Measurements from ENCODE around the gene TMBIM6. TPM values are rescaled to one million over a fixed set of nuclear protein-coding genes. Genes with fewer than 3 reads are reported as not detected.
"Not testable (repeated sequence)": the region's sequence is repeated elsewhere in the genome, so short reads cannot be mapped to it uniquely, and the experiment has no call there.

Gene TMBIM6
- total and polyA plus RNA-seq, 3 experiments from 2014 or later: 443 to 1,008 (median 449) TPM

GRCh38 chr12:49708851-49709250 lies 32.5 kb upstream of the TMBIM6 start:
- Histone ChIP-seq H3K27ac (ENCODE audit: low read depth, low read length) (no peak overlapping the region), H3K4me1 (ENCODE audit: insufficient read depth, low read length) (peaks cover 30% of the 10 kb centered on the region), H3K36me3 (ENCODE audit: insufficient read depth, low read length) (no peaks in the 10 kb centered on the region), H3K4me3 (ENCODE audit: low read length) (no peak overlapping the region), H3K9me3 (ENCODE audit: low read length) (no peaks in the 10 kb centered on the region), H3K27me3 (ENCODE audit: insufficient read depth, low read length, poor library complexity, severe bottlenecking) (no peaks in the 10 kb centered on the region)
- Mint-ChIP-seq H3K4me1 (peaks cover 25 to 30% (median 28%) of the 10 kb centered on the region in 3 donors), H3K27ac (no peak overlapping the region), H3K9me3 (no peaks in the 10 kb centered on the region), H3K27me3 (peaks cover 9 to 14% of the 10 kb centered on the region in 2 donors), H3K36me3 (peaks cover 0 to 3% (median 0%) of the 10 kb centered on the region in 3 donors), H3K4me3 (peak overlapping the region in 1 of 7 donors; percentile 9)
- ChIA-PET POLR2A (interaction anchor here (0.9 to 1.1 kb wide), 2 partner anchors 32 to 67 kb away, joined by 3 read pairs; partner anchors contain the start of gene TMBIM6), CTCF (interaction anchor here (0.8 to 13.9 kb wide), 10 partner anchors 13 to 352 kb away, joined by 3 to 248 read pairs (median 4); partner anchors contain the start of gene PRPF40B)
- DNase-seq: no peak

GRCh38 chr12:49713952-49714351 lies 27.4 kb upstream of the TMBIM6 start:
- H3K4me3 ChIP-seq (ENCODE audit: low read length); H3K9me3 ChIP-seq (ENCODE audit: low read length); H3K4me1 Mint-ChIP-seq; DNase-seq; POLR2A ChIA-PET; H3K27me3 ChIP-seq (ENCODE audit: insufficient read depth, low read length, poor library complexity, severe bottlenecking); H3K27ac Mint-ChIP-seq; H3K4me3 Mint-ChIP-seq; H3K4me1 ChIP-seq (ENCODE audit: insufficient read depth, low read length); H3K36me3 ChIP-seq (ENCODE audit: insufficient read depth, low read length); H3K36me3 Mint-ChIP-seq; H3K27ac ChIP-seq (ENCODE audit: low read depth, low read length); H3K9me3 Mint-ChIP-seq: not testable (repeated sequence)
- H3K27me3 Mint-ChIP-seq: peaks cover 7 to 24% of the 10 kb centered on the region in 2 donors
- CTCF ChIA-PET: interaction anchor here (13.9 kb wide), 1 partner anchor 69 kb away, joined by 248 read pairs; no protein-coding TSS in a partner anchor

- ChIA-PET CTCF (interaction anchor here (1.2 to 4.1 kb wide), 3 partner anchors 25 to 122 kb away, joined by 3 to 21 read pairs (median 3); partner anchors contain the start of gene TMBIM6), POLR2A (no interaction called here)
- no peak overlapping the region for H3K4me3 ChIP-seq (ENCODE audit: low read length)
- Mint-ChIP-seq H3K36me3 (no peaks in the 10 kb centered on the region), H3K27ac (no peak overlapping the region), H3K9me3 (no peaks in the 10 kb centered on the region), H3K4me1 (no peaks in the 10 kb centered on the region), H3K27me3 (peaks cover 5 to 24% of the 10 kb centered on the region in 2 donors), H3K4me3 (no peak overlapping the region)
- H3K4me1 ChIP-seq (ENCODE audit: insufficient read depth, low read length): no peaks in the 10 kb centered on the region
- no peaks in the 10 kb centered on the region for H3K9me3 ChIP-seq (ENCODE audit: low read length)
- no peak overlapping the region for H3K27ac ChIP-seq (ENCODE audit: low read depth, low read length)
- no peaks in the 10 kb centered on the region for H3K36me3 ChIP-seq (ENCODE audit: insufficient read depth, low read length)
- DNase-seq: no peak
- no peaks in the 10 kb centered on the region for H3K27me3 ChIP-seq (ENCODE audit: insufficient read depth, low read length, poor library complexity, severe bottlenecking)
These were observed 24.8 kb upstream of the TMBIM6 start for GRCh38 chr12:49716553-49716952.

- H3K36me3 Mint-ChIP-seq; H3K36me3 ChIP-seq (ENCODE audit: insufficient read depth, low read length); H3K9me3 ChIP-seq (ENCODE audit: low read length); H3K4me1 Mint-ChIP-seq; DNase-seq; H3K4me3 Mint-ChIP-seq; H3K27ac ChIP-seq (ENCODE audit: low read depth, low read length); H3K27me3 ChIP-seq (ENCODE audit: insufficient read depth, low read length, poor library complexity, severe bottlenecking); H3K4me1 ChIP-seq (ENCODE audit: insufficient read depth, low read length); H3K4me3 ChIP-seq (ENCODE audit: low read length); H3K9me3 Mint-ChIP-seq; H3K27ac Mint-ChIP-seq: not testable (repeated sequence)
- POLR2A ChIA-PET: interaction anchor here (0.6 kb wide), 1 partner anchor 46 kb away, joined by 3 read pairs; no protein-coding TSS in a partner anchor
- H3K27me3 Mint-ChIP-seq: peaks cover 5 to 16% of the 10 kb centered on the region in 2 donors
- CTCF ChIA-PET: interaction anchor here (0.8 to 4.1 kb wide), 5 partner anchors 24 to 121 kb away, joined by 3 to 21 read pairs (median 3); partner anchors contain the start of gene TMBIM6
These were observed 23.6 kb upstream of the TMBIM6 start for GRCh38 chr12:49717800-49718199.

- Histone ChIP-seq H3K4me3 (ENCODE audit: low read length) (no peak overlapping the region), H3K9me3 (ENCODE audit: low read length) (no peaks in the 10 kb centered on the region), H3K27ac (ENCODE audit: low read depth, low read length) (no peak overlapping the region), H3K4me1 (ENCODE audit: insufficient read depth, low read length) (no peaks in the 10 kb centered on the region), H3K36me3 (ENCODE audit: insufficient read depth, low read length) (no peaks in the 10 kb centered on the region), H3K27me3 (ENCODE audit: insufficient read depth, low read length, poor library complexity, severe bottlenecking) (no peaks in the 10 kb centered on the region)
- Mint-ChIP-seq H3K4me3 (no peak overlapping the region), H3K36me3 (no peaks in the 10 kb centered on the region), H3K27ac (no peak overlapping the region), H3K9me3 (no peaks in the 10 kb centered on the region), H3K4me1 (no peaks in the 10 kb centered on the region), H3K27me3 (peaks cover 12 to 14% of the 10 kb centered on the region in 2 donors)
- ChIA-PET CTCF (interaction anchor here (1.1 kb wide), 1 partner anchor 84 kb away, joined by 3 read pairs; no protein-coding TSS in a partner anchor), POLR2A (no interaction called here)
- DNase-seq: no peak
These were observed 21.1 kb upstream of the TMBIM6 start for GRCh38 chr12:49720214-49720613.

GRCh38 chr12:49721355-49721754 lies 20.0 kb upstream of the TMBIM6 start:
- POLR2A ChIA-PET; H3K4me3 Mint-ChIP-seq; H3K4me1 Mint-ChIP-seq; H3K4me1 ChIP-seq (ENCODE audit: insufficient read depth, low read length); H3K9me3 ChIP-seq (ENCODE audit: low read length); H3K36me3 Mint-ChIP-seq; H3K27ac ChIP-seq (ENCODE audit: low read depth, low read length); CTCF ChIA-PET; H3K4me3 ChIP-seq (ENCODE audit: low read length); H3K9me3 Mint-ChIP-seq; H3K36me3 ChIP-seq (ENCODE audit: insufficient read depth, low read length); H3K27me3 ChIP-seq (ENCODE audit: insufficient read depth, low read length, poor library complexity, severe bottlenecking); DNase-seq: not testable (repeated sequence)
- peak overlapping the region in 1 of 8 donors; percentile 46 for H3K27ac Mint-ChIP-seq
- peaks cover 13 to 16% of the 10 kb centered on the region in 2 donors for H3K27me3 Mint-ChIP-seq

- H3K4me3 Mint-ChIP-seq: no peak overlapping the region
- H3K4me3 ChIP-seq (ENCODE audit: low read length): no peak overlapping the region
- H3K27ac Mint-ChIP-seq: no peak overlapping the region
- H3K9me3 ChIP-seq (ENCODE audit: low read length): no peaks in the 10 kb centered on the region
- no peaks in the 10 kb centered on the region for H3K4me1 ChIP-seq (ENCODE audit: insufficient read depth, low read length)
- H3K36me3 ChIP-seq (ENCODE audit: insufficient read depth, low read length): no peaks in the 10 kb centered on the region
- H3K4me1 Mint-ChIP-seq: no peaks in the 10 kb centered on the region
- ChIA-PET CTCF (interaction anchor here (1.2 kb wide), 1 partner anchor 13 kb away, joined by 4 read pairs; the partner anchor contains the start of gene TMBIM6), POLR2A (no interaction called here)
- no peak for DNase-seq
- no peaks in the 10 kb centered on the region for H3K27me3 ChIP-seq (ENCODE audit: insufficient read depth, low read length, poor library complexity, severe bottlenecking)
- H3K27me3 Mint-ChIP-seq: peaks cover 13 to 28% of the 10 kb centered on the region in 2 donors
- no peaks in the 10 kb centered on the region for H3K36me3 Mint-ChIP-seq
- no peak overlapping the region for H3K27ac ChIP-seq (ENCODE audit: low read depth, low read length)
- H3K9me3 Mint-ChIP-seq: no peaks in the 10 kb centered on the region
These were observed 12.9 kb upstream of the TMBIM6 start for GRCh38 chr12:49728446-49728845.

- H3K4me3 Mint-ChIP-seq: no peak overlapping the region
- ChIA-PET POLR2A (no interaction called here), CTCF (no interaction called here)
- H3K27me3 Mint-ChIP-seq: peaks cover 2 to 21% of the 10 kb centered on the region in 2 donors
- H3K27me3 ChIP-seq (ENCODE audit: insufficient read depth, low read length, poor library complexity, severe bottlenecking): no peaks in the 10 kb centered on the region
- peaks cover 0 to 5% (median 0%) of the 10 kb centered on the region in 3 donors for H3K36me3 Mint-ChIP-seq
- no peaks in the 10 kb centered on the region for H3K36me3 ChIP-seq (ENCODE audit: insufficient read depth, low read length)
- H3K4me3 ChIP-seq (ENCODE audit: low read length): no peak overlapping the region
- H3K27ac Mint-ChIP-seq: no peak overlapping the region
- DNase-seq: no peak
- no peaks in the 10 kb centered on the region for H3K9me3 ChIP-seq (ENCODE audit: low read length)
- H3K27ac ChIP-seq (ENCODE audit: low read depth, low read length): no peak overlapping the region
- H3K9me3 Mint-ChIP-seq: peaks cover 0 to 4% (median 1%) of the 10 kb centered on the region in 5 donors
- H3K4me1 Mint-ChIP-seq: no peaks in the 10 kb centered on the region
- H3K4me1 ChIP-seq (ENCODE audit: insufficient read depth, low read length): no peaks in the 10 kb centered on the region
These were observed 11.3 kb upstream of the TMBIM6 start for GRCh38 chr12:49730050-49730449.
